ENCODE measurements around the gene MLXIPL. TPM values are rescaled to one million over a fixed set of nuclear protein-coding genes. Genes with fewer than 3 reads are reported as not detected.

MLXIPL gene
- total RNA-seq, 3 donors from 2014 or later (not counting 1 experiment from before 2014, with no cell fraction given): not detected

DNA sequence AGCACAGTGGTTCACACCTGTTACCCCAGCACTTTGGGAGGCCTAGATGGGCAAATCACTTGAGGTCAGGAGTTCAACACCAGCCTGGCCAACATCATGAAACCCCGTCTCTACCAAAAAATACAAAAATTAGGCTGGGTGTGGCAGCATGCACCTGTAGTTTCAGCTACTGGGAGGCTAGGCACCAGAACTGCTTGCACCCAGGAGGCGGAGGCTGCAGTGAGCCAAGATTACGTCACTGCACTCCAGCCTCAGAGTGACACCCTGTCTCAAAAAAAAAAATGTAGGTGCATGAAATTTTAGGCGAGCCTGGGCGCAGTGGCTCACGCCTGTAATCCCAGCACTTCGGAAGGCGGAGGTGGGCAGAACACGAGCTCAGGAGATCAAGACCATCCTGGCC is 76.5 kb downstream of the MLXIPL start:
- no peaks in the 10 kb centered on the region for H3K36me3 Mint-ChIP-seq
- no peaks in the 10 kb centered on the region for H3K27me3 Mint-ChIP-seq (ENCODE audit: low read depth in 2 of 2)
- intact Hi-C loops (cut with micrococcal nuclease): no loop called here
- Histone ChIP-seq H3K27ac (ENCODE audit: low read length) (no peak overlapping the region), H3K4me1 (ENCODE audit: control insufficient read depth, insufficient read depth, low read length) (peaks cover 3% of the 10 kb centered on the region), H3K27me3 (ENCODE audit: control insufficient read depth, insufficient read depth, low read length) (no peaks in the 10 kb centered on the region), H3K36me3 (ENCODE audit: control insufficient read depth, insufficient read depth, low read length) (peaks cover 40% of the 10 kb centered on the region), H3K9me3 (ENCODE audit: control insufficient read depth, insufficient read depth, low read length) (no peaks in the 10 kb centered on the region), H3K4me3 (ENCODE audit: low read length) (no peak overlapping the region)
- H3K27ac Mint-ChIP-seq: peak overlapping the region; percentile 4 to 47
- H3K4me1 Mint-ChIP-seq: peaks cover 28 to 39% of the 10 kb centered on the region in 2 donors
- DNase-seq (no peak), ATAC-seq (no peak)
- H3K4me3 Mint-ChIP-seq: no peak overlapping the region
- no peak for TF ChIP-seq CTCF (IDR thresholded peaks at IDR 0.05)
- no peaks in the 10 kb centered on the region for H3K9me3 Mint-ChIP-seq
- 91% methylated on average over 9 of the region's 9 CpGs for WGBS (ENCODE audit: insufficient coverage)

DNA sequence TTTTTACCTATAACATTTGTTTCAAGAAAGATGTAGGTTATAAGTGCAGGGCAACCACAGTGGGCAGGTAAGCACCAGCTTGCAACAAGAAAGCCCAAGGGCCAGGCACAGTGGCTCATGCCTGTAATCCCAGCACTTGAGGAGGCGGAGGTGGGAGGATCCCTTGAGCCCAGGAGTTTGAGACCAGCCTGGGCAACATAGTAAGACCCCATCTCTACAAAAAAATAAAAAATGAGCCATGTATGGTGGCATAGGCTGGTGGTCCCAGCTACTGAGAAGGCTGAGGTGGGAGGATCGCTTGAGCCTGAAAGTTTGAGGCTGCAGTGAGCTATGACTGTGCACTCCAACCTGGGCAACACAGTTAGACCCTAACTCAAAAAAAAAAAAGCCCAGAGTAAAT is 79.6 kb downstream of the MLXIPL start:
- H3K4me1 Mint-ChIP-seq: peaks cover 24 to 43% of the 10 kb centered on the region in 2 donors
- Histone ChIP-seq H3K27me3 (ENCODE audit: control insufficient read depth, insufficient read depth, low read length) (no peaks in the 10 kb centered on the region), H3K4me3 (ENCODE audit: low read length) (no peak overlapping the region), H3K27ac (ENCODE audit: low read length) (no peak overlapping the region), H3K36me3 (ENCODE audit: control insufficient read depth, insufficient read depth, low read length) (peaks cover 48% of the 10 kb centered on the region), H3K4me1 (ENCODE audit: control insufficient read depth, insufficient read depth, low read length) (peaks cover 3% of the 10 kb centered on the region), H3K9me3 (ENCODE audit: control insufficient read depth, insufficient read depth, low read length) (no peaks in the 10 kb centered on the region)
- no peak overlapping the region for H3K4me3 Mint-ChIP-seq
- no peak for ATAC-seq
- no peak for DNase-seq
- intact Hi-C loops (cut with micrococcal nuclease): no loop called here
- no peaks in the 10 kb centered on the region for H3K27me3 Mint-ChIP-seq (ENCODE audit: low read depth in 2 of 2)
- 93% methylated on average over 2 of the region's 2 CpGs for WGBS (ENCODE audit: insufficient coverage)
- no peak for TF ChIP-seq CTCF (IDR thresholded peaks at IDR 0.05)
- no peak overlapping the region for H3K27ac Mint-ChIP-seq
- no peaks in the 10 kb centered on the region for H3K9me3 Mint-ChIP-seq
- peaks cover 8% of the 10 kb centered on the region for H3K36me3 Mint-ChIP-seq

Other genes starting within 250 kb of the MLXIPL start
- gene FZD9, start 190.7 kb downstream of the MLXIPL start, total RNA-seq: under 1 TPM in 2 of 3 donors, not detected in 1; 0.15 to 0.25 TPM
- gene BAZ1B, start 102.2 kb downstream of the MLXIPL start, total RNA-seq: 10 to 100 TPM; 50.1 to 61.9 (median 59.9) TPM
- 100 to 1,000 TPM; 109 to 131 (median 120) TPM for gene BCL7B, start 66.8 kb downstream of the MLXIPL start, total RNA-seq
- gene TBL2, start 45.9 kb downstream of the MLXIPL start, total RNA-seq: 10 to 100 TPM; 15.1 to 18.5 (median 17.6) TPM
- under 1 TPM; 0.40 to 0.83 (median 0.48) TPM for gene VPS37D, start 43.3 kb upstream of the MLXIPL start, total RNA-seq
- gene DNAJC30, start 58.9 kb upstream of the MLXIPL start, total RNA-seq: 1 to 10 TPM; 8.7 to 9.9 (median 9.3) TPM
- gene BUD23, start 59.1 kb upstream of the MLXIPL start, total RNA-seq: 100 to 1,000 TPM in 1 of 3 donors, 10 to 100 TPM in 2; 93.1 to 101 (median 94.2) TPM
- gene STX1A, start 95.1 kb upstream of the MLXIPL start, total RNA-seq: 10 to 100 TPM; 13.2 to 20.4 (median 14.7) TPM
- gene ABHD11, start 114.3 kb upstream of the MLXIPL start, total RNA-seq: 10 to 100 TPM; 14.7 to 23.7 (median 20.0) TPM
- not detected for gene CLDN3, start 145.7 kb upstream of the MLXIPL start, total RNA-seq
- gene CLDN4, start 206.5 kb upstream of the MLXIPL start, total RNA-seq: under 1 TPM; 0.09 to 0.30 (median 0.20) TPM
- gene METTL27, start 218.0 kb upstream of the MLXIPL start, total RNA-seq: 1 to 10 TPM in 1 of 3 donors, not detected in 2; 1.2 TPM
- gene TMEM270, start 236.6 kb upstream of the MLXIPL start, total RNA-seq: not detected

Data from natural killer cell (primary cell).